Breast epithelium (tissue), 3 donors: Measurements from ENCODE around the gene CCER1.

Source experiments
- POLR2A ChIP-seq: fragments of 450-650 bp; IDR thresholded peaks from one replicate; pipeline ENCODE4 v1.6.1; 2016; ENCODE audit warnings: antibody characterized with exemption, mild to moderate bottlenecking, moderate library complexity
- TF ChIP-seq, protein P1 (sequence below), 3 donors: fragments of 450-650 bp; IDR thresholded peaks; one replicate each; pipeline ENCODE4 v1.5.1; 2016 to 2017; ENCODE audit warnings: antibody characterized with exemption in 3 of 3, mild to moderate bottlenecking in 3 of 3, moderate library complexity in 3 of 3

DNA sequence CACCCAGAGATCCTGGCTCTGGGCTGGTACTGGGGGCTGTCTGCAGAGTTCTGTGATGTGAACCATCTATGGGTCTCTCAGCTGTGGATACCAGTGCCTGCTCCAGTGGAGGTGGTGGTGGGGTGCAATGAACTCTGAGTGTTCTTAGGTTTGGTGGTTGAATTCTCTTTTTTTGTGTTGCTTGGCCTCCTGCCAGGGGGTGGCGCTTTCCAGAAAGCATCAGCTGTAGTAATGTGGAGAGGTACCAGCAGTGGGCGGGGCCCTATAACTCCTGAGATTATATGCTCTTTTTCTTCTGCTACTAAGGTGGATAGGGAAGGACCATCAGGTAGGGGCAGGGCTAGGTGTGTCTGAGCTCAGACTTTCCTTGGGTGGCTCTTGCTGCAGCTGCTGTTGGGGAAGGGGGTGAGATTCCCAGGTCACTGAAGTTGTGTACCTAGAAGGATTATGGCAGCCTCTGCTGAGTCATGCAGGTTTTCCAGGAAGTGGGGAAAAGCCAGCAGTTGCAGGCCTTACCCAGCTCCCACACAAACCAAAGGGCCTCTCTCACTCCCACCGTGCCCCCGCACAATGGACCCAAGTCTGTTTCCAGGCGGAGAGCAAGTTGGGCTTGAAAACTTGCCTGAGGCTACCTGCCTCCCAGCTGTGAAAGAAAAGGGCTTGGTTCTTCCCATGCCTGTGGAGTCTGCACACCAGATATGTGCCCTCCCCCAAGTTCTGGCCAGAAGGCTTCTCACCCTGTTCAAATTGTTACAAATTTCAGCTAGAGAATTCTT, 18.6 kb downstream of the CCER1 start:
- TF ChIP-seq, protein P1, sequence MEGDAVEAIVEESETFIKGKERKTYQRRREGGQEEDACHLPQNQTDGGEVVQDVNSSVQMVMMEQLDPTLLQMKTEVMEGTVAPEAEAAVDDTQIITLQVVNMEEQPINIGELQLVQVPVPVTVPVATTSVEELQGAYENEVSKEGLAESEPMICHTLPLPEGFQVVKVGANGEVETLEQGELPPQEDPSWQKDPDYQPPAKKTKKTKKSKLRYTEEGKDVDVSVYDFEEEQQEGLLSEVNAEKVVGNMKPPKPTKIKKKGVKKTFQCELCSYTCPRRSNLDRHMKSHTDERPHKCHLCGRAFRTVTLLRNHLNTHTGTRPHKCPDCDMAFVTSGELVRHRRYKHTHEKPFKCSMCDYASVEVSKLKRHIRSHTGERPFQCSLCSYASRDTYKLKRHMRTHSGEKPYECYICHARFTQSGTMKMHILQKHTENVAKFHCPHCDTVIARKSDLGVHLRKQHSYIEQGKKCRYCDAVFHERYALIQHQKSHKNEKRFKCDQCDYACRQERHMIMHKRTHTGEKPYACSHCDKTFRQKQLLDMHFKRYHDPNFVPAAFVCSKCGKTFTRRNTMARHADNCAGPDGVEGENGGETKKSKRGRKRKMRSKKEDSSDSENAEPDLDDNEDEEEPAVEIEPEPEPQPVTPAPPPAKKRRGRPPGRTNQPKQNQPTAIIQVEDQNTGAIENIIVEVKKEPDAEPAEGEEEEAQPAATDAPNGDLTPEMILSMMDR (IDR thresholded peaks at IDR 0.05), result no peak
- no peak for TF ChIP-seq POLR2A
